ENCODE measurements around the gene DCTPP1.

DCTPP1 gene

DNA sequence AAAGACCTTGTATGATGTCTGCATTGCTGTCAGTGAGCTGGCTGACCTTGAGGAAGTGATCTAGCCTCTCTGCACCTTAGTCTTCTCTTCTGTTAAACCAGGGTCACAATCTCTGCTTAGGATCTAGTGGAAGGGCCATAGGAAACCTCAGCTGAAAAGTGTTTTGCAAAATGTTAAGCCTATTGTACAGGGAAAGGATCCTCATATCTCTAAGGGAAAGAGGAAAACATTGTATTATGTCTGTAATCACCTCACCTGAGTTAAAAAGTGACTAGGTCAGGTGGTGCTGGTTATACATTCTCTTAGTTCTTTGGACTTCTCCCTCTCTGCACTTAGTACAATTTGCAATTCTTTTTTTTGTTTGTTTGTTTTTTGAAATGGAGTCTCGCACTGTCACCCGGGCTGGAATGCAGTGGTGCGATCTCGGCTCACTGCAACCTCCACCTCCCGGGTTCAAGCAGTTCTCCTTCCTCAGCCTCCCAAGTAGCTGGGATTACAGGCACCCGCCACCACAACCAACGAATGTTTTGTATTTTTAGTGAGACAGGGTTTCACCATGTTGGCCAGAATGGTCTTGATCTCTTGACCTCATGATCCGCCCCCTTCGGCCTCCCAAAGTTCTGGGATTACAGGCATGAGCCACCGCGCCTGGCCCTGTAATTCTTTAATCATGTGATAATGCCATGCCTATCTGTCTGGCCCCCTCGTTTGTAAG, 17.8 kb upstream of the DCTPP1 start:
- no peak for DNase-seq (ENCODE audit: low read depth in 2 of 2)

DNA sequence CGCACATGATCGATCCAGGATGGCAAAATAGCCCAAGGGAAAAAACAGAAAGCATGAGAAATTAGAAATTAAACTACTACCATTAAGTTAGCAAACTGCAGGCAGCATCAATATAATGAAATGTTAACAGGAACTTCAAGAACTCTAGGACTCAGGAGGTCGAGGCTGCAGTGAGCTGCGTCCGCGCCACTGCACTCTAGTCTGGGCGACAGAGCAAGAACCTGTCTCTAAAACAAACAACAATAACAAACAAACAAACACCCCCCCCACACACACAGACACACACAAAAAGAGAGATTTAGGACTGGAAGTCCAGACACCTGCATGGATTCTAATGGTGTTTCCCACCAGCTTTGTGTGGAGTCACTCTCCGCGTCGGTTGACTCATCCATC, 16.4 kb upstream of the DCTPP1 start:
- DNase-seq (ENCODE audit: low read depth in 2 of 2) = no peak

DNA sequence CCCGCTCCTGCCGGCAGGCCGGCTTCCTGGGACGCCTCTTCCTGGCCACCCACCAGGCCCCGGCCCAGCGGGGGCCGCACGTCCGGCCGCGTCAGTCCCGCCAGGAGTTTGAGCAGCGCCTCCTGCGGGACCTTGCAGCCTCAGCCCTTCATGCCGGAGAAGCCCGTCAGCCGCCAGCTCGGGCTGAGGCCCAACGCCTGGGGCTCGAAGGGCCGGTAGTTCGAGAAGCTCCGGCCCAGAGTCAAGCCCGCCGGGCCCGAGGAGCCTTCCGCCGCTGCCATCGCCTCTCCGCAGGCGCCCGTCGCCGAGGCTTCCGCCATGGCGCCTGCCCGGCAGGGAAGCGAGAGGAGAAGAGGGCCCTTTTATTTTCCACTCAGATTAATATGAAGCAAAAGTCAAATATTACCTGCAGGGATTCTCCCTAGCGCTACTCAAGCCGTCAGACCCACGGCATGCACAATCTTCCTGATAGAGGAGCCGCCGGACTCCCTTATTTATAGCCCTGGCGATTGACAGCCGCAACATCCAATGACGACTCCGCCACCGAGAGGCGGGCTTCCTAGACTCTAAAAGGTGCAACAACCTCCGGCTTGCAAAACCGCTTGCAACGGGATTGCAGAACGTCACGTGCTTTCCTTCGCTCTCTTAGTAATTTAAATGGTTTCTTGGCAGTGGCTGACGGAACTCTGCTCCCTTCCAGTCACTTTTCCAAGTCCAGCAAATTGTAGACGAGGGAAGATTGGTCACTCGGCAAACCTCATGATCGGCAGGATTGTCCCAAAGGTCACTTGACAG, 15.8 kb upstream of the DCTPP1 start, which contains the start of gene SEPHS2:
TSS of gene SEPHS2 (minus strand) at position 467 of the 795 bp plus-strand sequence. CDS start at position 320, 147 bp downstream.
- DNase-seq (ENCODE audit: low read depth in 2 of 2) = peak; percentile 92

DNA sequence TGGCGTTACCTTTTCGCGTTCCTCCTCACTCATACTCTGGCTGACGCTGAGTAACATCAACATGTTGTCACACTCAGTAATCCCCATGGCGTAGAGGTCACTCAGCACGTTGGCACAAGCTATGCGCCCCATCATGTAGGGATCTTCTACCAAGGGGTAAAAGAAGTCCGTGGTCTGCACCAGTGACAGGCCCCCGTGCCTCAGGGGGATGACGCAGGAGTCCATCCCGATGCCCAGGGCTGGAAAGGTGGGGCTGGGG, 15.2 kb upstream of the DCTPP1 start:
- DNase-seq (ENCODE audit: low read depth in 2 of 2) = no peak

DNA sequence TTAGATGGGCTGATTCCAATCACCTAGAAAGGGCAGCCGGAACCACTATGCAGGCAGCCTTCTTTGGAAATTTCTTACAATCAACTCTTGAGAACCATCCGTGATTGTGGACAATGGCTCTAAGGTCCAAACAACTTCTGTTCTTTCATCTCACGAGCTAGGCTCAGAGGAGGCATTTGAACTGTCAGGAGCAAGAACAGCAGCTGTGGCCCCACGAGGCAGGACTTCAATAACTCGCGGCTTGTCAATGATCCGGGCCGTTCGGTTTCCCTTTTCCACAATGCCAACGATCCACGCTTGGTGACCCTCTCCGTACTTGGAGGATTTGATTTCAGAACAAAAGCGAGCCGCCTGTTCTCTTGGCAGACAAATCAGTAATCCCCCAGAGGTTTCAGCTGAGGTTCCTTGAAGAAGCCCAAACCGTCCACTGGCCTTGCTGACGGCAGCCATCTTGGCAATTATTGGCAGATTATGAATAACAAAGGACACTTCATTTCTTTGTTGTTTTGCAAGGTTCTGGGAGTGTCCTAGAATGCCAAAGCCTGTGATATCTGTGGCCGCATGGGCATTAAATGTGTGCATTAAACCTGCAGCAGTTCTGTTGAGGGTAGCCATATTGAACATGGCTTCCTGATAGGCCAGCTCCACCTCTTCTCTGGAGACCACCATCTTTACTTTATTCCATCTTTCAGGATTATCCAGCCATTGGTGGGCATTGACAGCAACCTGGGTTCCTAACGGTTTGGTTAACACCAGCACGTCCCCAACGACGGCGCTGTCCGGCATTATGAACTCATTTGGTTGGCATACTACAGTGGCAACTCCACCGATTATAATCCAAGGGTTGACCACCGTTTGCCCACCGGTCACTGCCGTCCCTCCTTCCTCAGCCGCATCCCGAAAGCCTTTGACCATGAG, 14.7 kb upstream of the DCTPP1 start:
- no peak for DNase-seq (ENCODE audit: low read depth in 2 of 2)

DNA sequence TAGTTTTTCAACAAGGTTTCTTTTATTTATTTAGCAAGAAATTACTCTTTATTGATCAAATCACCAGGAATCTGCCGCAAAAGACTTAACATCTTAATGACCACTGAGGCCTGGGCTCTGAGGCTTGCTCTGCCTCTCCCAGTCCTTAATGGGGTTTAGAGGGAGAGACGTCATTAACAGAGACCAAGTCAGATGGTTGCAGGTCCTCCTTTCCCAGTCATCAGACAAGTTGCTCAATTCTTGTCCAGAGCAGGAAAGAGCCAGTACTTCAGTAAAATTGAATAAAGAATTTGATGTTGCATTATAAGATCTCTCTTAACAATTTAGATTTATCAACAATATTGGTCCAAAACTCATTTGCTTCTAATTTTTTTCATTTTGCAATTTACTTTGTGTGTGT, 13.8 kb upstream of the DCTPP1 start:
- no peak for DNase-seq (ENCODE audit: low read depth in 2 of 2)

DNA sequence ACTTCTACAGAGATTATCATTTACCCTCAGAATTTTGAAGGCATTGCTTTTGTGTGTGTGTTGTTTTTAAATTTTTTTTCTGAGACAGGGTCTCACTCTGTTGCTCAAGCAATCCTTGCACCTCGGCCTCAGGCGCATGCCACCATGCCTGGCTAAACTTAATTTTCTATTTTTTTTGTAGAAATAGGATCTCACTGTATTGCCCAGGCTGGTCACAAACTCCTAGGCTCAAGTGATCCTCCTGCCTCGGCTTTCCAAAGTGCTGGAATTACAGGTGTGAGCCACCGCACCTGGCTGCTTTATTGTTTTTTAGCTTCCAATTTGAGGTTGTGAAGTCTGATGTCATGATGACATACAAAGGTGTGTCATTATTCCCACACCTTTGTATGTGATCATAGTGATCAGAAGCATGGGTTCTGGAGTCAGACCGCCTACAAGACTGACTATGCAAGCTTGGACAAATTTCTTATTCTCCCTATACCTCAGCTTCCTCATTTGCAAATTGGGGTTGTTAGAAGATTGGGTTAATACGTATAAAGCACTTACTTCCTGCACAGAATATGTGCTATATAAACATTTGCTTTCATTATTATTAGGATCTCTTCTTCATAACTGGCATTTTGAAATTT, 10.0 kb upstream of the DCTPP1 start:
- no peak for DNase-seq (ENCODE audit: low read depth in 2 of 2)

DNA sequence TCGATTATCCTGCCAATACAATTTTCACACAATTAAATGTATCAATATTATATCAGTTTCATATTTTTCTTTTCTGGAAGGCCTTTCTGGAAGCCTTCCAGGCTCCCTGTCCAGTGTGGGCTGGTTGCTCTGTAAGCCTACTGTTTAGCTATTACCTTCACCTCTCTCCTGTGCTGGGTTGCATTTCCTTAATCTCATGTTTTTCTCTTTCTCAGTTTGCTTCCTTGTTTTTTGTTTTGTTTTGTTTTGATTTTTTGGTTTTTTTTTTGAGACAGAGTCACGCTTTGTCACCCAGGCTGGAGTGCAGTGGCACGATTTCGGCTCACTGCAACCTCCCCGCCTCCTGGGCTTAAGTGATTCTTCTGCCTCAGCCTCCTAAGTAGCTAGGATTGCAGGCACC, 9.0 kb upstream of the DCTPP1 start:
- no peak for DNase-seq (ENCODE audit: low read depth in 2 of 2)

DNA sequence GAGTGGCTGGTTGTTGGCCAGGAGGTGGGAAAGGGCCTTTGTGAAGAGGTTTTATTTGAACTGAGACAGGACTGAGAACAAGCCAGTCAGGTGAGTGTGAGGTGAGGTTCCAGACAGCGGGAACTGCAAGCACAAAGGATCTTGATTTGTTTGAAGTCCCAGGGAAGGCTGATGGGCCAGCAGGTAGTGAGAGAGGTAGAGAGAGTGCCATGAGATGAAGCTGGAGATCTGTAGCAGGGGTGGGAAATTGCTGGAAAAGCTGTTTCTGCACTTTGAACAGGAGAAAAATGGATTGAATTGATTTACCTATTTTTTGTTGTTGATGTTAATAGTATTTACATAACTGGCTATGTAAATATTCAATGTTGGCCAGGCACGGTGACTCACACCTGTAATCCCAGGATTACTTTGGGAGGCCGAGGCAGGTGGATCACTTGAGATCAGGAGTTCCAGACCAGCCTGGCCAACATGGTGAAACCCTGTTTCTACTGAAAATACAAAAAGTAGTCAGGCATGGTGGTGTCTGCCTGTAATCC, 7.7 kb upstream of the DCTPP1 start:
- no peak for DNase-seq (ENCODE audit: low read depth in 2 of 2)

DNA sequence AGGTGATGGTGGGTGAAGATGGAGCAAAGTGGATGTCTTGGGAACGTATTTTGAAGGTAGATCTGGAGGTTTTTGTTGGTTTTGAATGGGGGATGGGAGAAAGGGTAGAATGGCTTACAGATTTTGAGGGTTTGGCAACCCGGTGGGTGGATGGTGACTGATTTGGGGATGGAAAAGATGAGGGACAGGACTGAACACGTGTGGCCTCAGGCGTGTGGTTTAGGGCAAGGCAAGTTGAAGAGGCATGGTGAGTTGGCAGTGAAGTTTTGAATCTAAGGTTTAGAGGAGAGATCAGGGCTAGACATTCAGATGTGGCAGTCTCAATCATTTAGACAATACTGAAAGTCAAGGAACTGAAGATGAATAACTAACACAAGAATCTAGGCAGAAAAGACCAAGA, 5.0 kb upstream of the DCTPP1 start:
- no peak for DNase-seq (ENCODE audit: low read depth in 2 of 2)

DNA sequence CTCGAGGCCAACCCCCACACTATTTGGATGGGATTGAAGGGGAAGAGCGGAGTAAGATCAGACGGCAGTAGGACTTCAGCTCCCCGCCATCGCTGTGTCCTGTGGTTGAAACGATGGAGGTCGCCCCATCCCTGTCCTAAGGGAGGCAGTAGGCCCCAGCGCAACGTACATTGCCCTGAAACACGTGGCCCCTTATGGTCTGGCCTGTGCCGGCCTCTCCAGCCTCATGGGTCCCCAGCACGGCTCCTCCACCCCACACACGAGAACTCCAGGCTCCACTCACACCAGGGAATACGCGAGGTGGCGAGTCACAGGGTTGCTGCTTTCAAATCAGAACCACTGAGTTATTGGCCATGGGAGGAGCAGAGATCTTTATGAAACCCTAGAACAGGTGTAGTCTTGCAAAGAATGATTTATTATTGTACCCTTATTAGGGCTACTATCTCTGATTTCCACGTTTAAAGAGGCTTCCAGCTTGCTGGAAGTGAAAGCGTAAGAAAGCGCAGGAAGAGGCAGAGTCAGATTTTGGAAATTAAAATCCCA, 669 bp upstream of the DCTPP1 start:
- no peak for DNase-seq (ENCODE audit: low read depth in 2 of 2)

DNA sequence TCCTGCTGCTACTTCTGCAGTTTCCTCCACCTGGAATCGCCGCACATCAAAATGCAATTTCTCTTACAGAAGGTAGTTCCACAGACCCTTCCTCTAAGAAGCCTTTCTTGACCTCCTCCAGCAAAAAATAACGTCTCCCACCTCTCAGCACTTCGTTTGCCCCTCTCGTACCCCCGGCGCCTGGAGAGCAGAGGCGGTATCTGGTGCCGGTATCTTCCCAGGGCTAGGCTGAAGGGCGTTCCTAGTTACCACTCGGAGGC, 482 bp downstream of the DCTPP1 start:
- DNase-seq (ENCODE audit: low read depth in 2 of 2) = no peak

DNA sequence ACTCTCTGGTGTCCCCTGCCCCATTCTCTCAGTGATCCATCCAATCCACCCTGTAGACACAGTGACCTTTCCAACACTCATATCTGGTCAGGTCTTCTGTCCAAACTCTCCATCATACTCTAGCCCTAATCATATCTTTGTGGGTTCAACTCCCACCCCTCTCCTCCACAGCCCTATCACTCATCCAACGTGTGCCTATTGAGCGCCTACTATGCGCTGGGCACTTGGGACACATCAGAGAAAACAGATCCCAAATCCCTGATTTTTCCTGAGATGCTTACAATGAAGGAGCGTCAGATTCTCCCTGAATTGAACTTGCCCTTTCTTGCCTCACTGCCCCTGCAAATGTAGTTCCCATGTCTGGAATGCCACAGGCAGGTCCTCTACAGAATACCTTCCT, 1.8 kb downstream of the DCTPP1 start:
- DNase-seq (ENCODE audit: low read depth in 2 of 2) = no peak

DNA sequence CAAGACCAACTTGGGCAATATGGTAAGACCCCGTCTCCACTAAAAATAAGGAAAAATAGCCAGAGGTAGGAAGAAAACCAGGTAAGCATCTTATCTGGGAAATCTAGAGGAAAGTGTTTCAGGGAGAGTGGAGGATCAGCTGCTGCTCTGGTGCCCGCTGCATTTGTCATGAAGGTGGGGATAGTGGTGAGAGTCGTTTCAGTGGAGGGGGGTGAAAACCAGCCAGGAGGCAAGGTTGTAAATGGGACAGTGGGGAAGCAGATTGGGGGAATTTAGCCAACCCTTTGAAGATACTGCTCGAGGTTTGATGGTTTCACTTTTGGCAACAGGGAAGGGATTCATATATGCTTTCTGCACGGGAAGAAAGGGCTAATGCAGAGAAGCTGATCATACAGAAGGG, 8.8 kb downstream of the DCTPP1 start:
- DNase-seq (ENCODE audit: low read depth in 2 of 2) = no peak

DNA sequence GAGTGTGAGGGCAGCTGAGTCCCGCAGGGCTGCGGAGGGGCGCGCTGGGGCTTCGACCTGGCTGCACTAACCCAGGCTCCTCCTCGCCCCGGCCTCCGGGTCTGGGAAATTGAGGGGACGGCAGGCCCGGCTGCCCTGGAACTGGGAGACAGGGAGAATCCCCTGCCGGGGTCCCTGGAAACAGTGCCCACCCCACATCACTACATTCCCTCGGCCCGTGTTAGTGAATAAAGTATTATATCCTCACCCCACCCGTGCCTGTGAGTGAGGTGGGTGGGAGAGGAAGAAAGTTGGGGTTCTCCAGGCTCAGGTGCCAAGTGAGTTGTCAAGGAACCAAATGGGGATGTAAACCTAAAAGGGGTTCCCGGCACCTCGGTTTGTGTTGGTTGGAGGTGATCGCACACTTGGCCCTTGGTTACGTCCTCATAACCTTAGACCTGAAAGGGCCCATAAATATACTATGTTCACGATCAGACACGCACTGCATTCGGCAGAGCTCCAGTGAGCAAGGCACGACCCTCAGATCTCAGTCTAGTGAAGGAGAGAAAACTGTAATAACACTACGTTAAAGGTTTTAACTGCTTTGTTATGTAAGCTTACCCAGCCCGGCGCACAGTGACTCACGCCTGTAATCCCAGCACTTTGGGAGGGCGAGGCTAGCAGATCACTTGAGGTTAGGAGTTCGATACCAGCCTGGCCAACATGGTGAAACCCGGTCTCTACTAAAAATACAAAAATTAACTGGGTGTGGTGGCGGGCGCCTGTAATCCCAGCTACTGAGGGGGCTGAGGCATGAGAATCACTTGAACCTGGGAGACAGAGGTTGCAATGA, 11.3 kb downstream of the DCTPP1 start:
- no peak for DNase-seq (ENCODE audit: low read depth in 2 of 2)

DNA sequence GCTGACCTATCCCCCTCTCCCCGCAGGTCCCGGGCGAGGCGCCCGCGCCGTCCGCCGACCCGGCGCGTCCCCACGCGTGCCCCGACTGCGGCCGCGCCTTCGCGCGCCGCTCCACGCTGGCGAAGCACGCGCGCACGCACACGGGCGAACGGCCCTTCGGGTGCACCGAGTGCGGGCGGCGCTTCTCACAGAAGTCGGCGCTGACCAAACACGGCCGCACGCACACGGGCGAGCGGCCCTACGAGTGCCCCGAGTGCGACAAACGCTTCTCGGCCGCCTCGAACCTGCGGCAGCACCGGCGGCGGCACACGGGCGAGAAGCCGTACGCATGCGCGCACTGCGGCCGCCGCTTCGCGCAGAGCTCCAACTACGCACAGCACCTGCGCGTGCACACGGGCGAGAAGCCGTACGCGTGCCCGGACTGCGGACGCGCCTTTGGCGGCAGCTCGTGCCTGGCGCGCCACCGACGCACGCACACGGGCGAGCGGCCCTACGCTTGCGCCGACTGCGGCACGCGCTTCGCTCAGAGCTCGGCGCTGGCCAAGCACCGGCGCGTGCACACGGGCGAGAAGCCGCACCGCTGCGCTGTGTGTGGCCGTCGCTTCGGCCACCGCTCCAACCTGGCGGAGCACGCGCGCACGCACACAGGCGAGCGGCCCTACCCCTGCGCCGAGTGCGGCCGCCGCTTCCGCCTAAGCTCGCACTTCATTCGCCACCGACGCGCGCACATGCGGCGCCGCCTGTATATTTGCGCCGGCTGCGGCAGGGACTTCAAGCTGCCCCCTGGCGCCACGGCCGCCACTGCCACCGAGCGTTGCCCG, 12.1 kb downstream of the DCTPP1 start:
- peak; percentile 67 to 73 for DNase-seq (ENCODE audit: low read depth in 2 of 2)

DNA sequence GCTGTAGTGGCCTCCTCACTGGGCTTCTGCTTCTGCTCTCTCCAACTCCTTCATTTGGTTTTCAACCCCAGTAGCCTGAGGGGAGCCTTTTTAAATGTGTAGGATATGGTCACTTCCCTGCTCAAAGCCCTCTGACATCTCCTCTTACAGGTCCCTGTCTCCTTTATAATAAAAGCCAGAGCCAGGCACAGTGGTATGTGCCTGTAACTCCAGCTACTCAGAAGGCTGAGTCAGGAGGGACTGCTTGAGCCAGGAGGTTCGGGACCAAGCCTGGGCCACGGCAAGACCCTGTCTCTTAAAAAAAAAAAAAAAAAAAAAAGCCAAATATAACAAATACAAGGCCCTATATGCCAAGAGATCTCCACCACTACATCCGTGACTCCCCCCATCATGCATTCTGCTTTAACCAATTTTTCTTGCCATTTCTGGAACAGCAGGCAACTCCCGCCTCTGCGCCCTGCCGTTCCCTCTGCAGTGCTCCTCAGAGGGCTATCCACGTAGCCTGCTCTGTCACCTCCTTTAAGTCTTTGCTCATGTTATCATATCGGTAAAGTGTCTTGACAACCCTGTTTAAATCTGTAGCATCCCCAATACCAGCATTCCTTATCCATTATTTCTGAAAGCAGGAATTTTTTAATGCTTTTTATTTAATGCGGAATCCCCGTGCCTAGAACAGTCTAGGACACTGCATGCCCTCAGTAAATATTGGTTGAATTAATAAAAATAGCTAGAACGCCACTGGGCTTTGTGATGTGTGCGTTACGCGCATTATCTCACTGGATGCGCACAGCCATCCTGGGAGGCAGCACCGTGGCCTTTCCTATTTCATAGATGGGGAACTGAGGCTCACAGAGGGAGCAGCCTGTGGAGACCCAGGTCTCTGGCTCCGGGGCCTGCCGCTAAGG, 13.0 kb downstream of the DCTPP1 start:
- DNase-seq (ENCODE audit: low read depth in 2 of 2) = no peak

DNA sequence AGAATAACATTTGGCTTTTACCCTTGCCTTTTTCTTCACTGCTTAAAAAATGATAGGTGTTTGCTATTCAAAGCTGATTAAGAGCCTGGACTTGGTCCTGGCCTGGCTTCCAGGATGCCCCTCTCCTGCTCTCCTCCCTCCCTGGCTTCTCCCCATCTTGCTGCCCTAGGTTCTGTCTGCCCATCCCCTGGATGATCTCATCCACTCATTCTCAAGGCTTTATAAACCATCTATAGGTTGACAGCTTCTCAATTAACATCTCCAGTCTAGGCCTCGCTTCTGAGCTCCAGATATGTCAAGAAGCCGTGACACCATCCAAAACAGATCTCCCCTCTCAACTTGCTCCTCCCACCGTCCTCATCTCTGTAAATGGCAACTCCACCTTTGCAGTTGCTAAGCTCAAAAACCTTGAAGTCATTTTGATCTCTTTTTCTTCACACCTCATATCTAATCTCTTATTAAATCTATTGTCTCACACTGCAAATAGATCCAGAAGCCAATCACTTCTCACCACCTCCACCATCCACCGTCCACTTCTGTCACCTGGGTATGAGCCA, 13.7 kb downstream of the DCTPP1 start:
- no peak for DNase-seq (ENCODE audit: low read depth in 2 of 2)

DNA sequence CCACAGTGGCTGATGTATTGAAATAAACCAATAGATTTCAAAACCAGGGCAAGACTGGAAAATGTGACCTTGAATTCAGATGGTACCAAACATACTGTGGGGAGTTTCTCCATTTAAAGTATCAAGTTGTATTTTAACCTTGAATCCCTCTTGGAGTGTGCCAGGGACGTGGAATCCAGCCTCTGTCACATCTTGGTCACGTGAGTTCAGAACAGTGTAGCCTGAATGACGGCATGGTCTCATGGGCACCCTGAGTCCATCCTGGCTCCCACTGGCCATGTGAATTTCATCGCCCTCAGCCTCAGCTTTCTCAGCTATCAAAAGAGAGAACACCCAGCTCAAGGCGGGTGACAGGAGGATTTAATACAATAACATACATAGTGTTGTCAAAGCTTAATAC, 15.7 kb downstream of the DCTPP1 start:
- DNase-seq (ENCODE audit: low read depth in 2 of 2) = no peak
